ENCODE measurements around the gene SPDYE2B.
"Not testable (repeated sequence)": the region's sequence is repeated elsewhere in the genome, so short reads cannot be mapped to it uniquely, and the experiment has no call there.

SPDYE2B gene

DNA sequence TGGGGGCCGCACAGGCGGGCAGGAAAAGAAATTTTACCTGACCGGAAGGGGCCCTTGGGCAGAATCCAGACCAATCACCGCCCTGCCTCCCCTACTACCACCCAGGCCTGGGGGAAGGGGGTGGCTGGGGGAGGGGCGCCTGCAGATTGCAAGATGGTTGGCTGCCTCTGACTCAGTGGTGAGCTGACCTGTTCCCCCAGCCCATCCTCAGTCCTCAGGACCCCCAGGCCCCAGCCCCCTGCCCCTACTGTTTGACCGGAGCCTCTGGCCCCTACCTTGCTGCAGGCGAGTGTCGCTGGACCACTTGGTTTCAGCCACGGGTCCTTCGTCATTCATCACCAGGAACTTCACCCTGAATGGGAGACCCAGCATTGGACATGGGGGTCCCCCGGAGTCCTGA is 11.3 kb upstream of the SPDYE2B start:
- in situ Hi-C loops (cut with HindIII; ENCODE audit: low sequenced_read_pairs), result not testable (repeated sequence)

- in situ Hi-C loops (cut with HindIII; ENCODE audit: low sequenced_read_pairs), result not testable (repeated sequence)
Measured at GRCh38 chr7:102642691-102643090, 7.4 kb upstream of the SPDYE2B start, which contains the start of gene UPK3BL1. Gene UPK3BL1 (minus strand): TSS chr7:102642791. CDS start chr7:102642741, 50 bp downstream.

DNA sequence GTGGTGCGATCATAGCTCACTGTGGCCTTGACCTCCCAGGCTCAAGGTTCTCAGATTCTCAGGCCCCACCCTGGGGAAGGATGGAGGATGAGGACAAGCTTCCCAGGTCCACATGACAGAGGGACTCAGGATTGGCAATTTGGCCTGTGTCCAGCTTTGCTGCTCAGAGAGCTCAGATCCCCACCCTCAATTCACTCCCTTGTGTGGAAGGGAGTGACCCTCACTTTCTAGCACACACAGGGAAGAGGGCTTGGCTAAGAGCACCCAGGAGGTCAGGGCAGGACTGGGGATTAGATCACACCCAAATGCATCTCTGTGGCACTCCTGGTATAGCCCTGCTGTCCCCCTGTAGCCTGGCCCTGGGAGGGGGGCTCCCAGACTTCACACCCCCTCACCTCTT is 6.7 kb upstream of the SPDYE2B start:
- in situ Hi-C loops (cut with HindIII; ENCODE audit: low sequenced_read_pairs), result not testable (repeated sequence)

DNA sequence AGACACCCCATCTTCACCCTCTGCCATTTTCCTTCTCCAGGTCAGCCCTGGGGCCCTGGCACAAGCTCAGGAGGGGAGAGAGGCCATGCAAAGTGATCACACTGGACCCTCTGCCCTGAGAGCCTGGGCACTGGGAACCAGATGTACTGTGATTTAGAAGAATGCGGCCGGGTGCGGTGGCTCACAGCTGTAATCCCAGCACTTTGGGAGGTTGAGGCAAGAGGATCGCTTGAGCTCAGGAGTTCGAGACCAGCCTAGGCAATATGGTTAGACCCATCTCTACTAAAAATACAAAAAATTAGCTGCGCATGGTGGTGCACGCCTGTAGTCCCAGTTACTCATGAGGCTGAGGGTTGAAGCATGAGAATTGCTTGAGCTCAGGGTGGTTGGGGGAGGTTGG is 2.3 kb upstream of the SPDYE2B start:
- in situ Hi-C loops (cut with HindIII; ENCODE audit: low sequenced_read_pairs), result not testable (repeated sequence)

- in situ Hi-C loops (cut with HindIII; ENCODE audit: low sequenced_read_pairs), result not testable (repeated sequence)
Measured at GRCh38 chr7:102664765-102665164, 14.6 kb downstream of the SPDYE2B start.

DNA sequence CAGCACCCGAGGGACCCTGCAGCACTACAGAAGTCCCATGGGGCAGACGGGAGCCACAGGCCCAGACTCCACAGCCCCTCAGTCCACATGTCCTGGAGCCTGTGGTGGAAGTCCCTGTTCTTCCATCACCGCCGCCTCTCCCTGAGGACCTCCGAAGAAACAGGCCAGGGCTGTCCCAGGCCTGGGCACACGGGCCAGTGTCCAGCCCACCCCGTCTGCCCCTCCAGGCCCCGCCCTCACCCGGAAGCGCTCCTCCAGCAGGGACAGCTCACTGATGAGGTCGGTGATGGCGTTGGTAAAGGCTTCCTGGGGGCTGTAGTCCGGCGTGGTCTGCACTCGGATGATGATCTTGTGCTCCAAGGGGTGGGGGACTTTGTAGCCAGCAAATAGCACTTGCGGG is 16.7 kb downstream of the SPDYE2B start:
- in situ Hi-C loops (cut with HindIII; ENCODE audit: low sequenced_read_pairs), result not testable (repeated sequence)

- in situ Hi-C loops (cut with HindIII; ENCODE audit: low sequenced_read_pairs), result not testable (repeated sequence)
Measured at GRCh38 chr7:102667523-102667922, 17.4 kb downstream of the SPDYE2B start.

GRCh38 chr7:102671166-102671955 is 21.2 kb downstream of the SPDYE2B start, which contains the start of gene POLR2J2:
Gene POLR2J2 (minus strand): TSS chr7:102671663. CDS start chr7:102671601, 62 bp downstream.
- in situ Hi-C loops (cut with HindIII; ENCODE audit: low sequenced_read_pairs), result not testable (repeated sequence)

GRCh38 chr7:102671956-102672307 is 21.8 kb downstream of the SPDYE2B start:
- in situ Hi-C loops (cut with HindIII; ENCODE audit: low sequenced_read_pairs), result not testable (repeated sequence)

DNA sequence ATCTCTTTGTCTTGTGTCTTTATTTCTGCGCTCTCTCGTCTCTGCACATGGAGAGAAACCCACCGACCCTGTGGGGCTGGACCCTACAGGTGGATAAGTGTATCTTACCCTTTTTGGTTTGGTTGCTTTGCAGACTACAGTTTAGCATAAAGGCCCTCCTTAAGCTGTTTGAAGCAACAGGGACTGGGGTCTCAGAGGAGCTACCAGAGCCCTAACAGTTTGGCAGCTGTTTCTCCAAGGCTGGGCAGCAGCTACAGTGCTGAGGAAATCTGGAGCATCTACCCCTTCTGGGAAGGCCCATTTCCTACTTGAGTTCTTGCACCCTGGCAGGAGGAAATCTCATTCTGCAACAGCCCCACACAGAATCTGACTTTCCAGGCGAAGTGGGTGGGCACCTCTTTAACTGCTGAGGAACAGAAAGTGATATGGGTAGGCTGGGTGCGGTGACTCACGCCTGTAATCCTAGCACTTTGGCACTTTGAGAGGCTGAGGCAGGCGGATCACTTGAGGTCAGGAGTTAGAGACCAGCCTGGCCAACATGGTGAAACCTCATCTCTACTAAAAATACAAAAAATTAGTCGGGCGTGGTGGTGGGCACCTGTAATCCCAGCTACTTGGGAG is 23.4 kb downstream of the SPDYE2B start:
- in situ Hi-C loops (cut with HindIII; ENCODE audit: low sequenced_read_pairs), result not testable (repeated sequence)

DNA sequence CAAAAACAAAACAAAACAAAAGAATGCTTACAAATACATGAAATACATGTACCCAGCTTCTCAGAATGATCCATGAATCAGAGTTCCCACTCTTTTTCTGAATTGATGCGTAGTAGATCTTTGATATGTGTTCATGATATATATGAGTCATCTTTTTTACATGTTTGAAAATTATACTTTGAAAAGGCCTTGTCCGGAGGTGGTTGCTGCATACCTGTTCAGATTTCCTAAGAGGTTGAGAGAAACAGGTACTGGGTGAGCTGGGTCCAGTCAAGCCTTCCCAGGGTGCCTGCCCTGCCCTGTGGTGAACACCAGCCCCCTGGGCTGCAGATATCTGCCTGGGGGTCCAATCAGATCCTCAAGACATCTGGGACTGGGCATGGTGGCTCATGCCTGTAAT is 25.4 kb downstream of the SPDYE2B start:
- in situ Hi-C loops (cut with HindIII; ENCODE audit: low sequenced_read_pairs), result not testable (repeated sequence)

DNA sequence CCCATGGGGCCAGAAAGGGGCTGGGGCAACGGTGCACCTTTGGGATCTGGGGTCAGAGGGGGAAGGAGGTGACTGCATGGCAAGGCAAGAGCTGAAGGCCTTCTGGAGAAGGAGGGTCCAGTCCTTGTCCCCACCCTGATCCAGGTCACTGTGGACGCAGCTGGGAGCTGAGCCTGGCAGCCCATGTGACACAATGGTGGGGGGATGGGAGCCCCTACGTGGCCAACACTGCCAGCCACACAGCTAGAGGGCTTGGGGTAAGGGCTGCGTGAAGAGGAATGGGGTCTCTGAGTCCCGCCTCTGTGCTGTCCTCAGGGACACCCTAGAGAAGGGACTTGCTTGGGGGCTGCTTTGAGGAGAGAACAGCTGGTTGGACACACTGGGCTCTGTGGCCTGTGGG is 30.7 kb downstream of the SPDYE2B start:
- in situ Hi-C loops (cut with HindIII; ENCODE audit: low sequenced_read_pairs), result not testable (repeated sequence)

DNA sequence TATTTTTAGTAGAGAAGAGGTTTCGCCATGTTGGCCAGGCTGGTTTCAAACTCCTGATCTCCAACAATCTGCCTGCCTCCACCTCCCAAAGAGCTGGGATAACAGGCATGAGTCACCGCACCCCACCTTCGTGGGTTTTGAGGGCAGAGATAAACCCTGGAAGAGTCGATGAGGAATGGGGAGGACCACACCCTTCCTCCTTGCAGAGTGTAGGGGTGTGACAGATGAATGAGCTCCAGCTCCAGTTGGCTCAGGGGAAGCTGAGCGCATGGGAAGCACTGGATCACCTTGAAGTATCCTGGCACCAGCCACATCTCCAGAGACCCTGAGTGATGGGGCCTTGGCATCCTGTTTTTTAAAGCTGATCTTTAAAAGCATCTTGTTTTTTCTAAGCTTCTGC is 32.4 kb downstream of the SPDYE2B start:
- in situ Hi-C loops (cut with HindIII; ENCODE audit: low sequenced_read_pairs), result not testable (repeated sequence)

DNA sequence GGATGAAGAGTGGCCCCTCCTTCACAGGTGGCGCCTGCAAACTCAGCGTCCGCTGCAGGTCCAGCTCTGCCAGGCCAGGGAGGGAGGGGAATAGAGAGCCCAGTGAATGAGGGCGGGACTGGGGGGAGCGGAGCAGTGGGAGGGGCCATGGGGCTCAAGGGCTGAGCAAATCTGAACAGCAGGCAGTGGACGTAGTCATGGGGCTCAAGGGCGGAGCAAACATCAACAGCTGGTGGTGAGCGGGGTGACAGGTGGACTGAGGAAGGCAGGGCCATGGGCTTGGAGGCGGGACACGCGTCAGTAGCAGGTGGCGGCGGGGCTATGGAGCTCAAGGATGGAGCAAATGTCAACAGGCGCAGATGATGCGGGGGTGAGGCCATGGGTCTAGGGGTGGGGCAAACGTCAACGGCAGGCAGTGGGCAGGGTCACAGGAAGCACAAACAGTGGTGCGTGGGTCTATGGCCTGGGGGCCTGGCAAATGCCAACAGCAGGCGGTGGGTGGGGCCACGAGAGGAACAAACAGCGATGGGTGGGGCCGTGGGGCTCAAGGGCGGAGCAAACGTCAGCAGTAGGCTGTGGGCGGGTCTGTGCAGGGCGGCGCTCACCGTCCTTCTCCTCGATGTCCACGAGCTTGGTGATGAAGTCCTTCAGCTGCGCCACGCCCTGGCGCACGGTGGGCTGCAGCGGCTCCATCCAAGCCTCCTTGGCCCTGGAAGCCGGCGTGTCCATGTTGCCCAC is 38.3 kb downstream of the SPDYE2B start:
- in situ Hi-C loops (cut with HindIII; ENCODE audit: low sequenced_read_pairs), result not testable (repeated sequence)

- in situ Hi-C loops (cut with HindIII; ENCODE audit: low sequenced_read_pairs), result not testable (repeated sequence)
Measured at GRCh38 chr7:102689436-102690282, 39.5 kb downstream of the SPDYE2B start.

GRCh38 chr7:102690602-102691001 is 40.5 kb downstream of the SPDYE2B start:
- in situ Hi-C loops (cut with HindIII; ENCODE audit: low sequenced_read_pairs), result not testable (repeated sequence)

- in situ Hi-C loops (cut with HindIII; ENCODE audit: low sequenced_read_pairs), result not testable (repeated sequence)
Measured at GRCh38 chr7:102694008-102694407, 43.9 kb downstream of the SPDYE2B start.

- in situ Hi-C loops (cut with HindIII; ENCODE audit: low sequenced_read_pairs), result not testable (repeated sequence)
Measured at GRCh38 chr7:102695033-102695552, 45.0 kb downstream of the SPDYE2B start.

DNA sequence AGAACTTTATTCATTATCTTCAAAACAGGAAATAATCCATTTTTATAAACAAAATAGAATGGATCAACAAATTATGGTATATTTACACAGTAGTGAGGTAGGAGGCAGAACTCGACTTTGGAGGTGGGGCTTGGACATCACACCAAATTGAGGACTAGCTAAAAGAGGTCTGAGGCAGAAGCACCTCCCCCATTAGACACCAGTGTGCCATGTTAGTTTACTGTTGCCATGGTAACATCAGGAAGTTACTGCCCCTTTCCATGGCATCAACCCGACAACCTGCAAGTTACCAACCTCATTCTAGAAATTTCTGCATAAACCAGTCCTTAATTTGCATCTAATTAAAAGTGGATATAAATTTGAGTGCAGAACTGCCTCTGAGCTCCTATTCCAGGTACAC is 45.9 kb downstream of the SPDYE2B start:
- in situ Hi-C loops (cut with HindIII; ENCODE audit: low sequenced_read_pairs), result not testable (repeated sequence)
